A549 (cell line): ENCODE measurements around the gene TMEM238L. TPM values are rescaled to one million over a fixed set of nuclear protein-coding genes. Genes with fewer than 3 reads are reported as not detected.

Experiments
- ATAC-seq, 2 experiments: fragments of 200-7000 bp in 1 of 2; fragments of >200 bp in 1 of 2; cut with Nextera tagmentation in 1 of 2; cut with Tn5 transposase in 1 of 2; 3 replicates each; pipeline versions ENCODE4 v1.8.0 to v1.9.1; 2018 to 2020; ENCODE audit warnings: mild to moderate bottlenecking in 1 of 2, moderate library complexity in 1 of 2
- CTCF ChIA-PET: fragments of 300-600 bp; sonication (Branson Sonifier 250); formaldehyde crosslinking; extraction: SDS; loops from one replicate; lab custom pipeline; 2021; ENCODE audit warnings: antibody characterized with exemption, inconsistent platforms; lab: Yijun Ruan, JAX
- POLR2A ChIA-PET: fragments of 350-600 bp; formaldehyde crosslinking; extraction: SDS; loops from one replicate; lab custom pipeline; 2021; ENCODE audit warnings: antibody characterized with exemption, inconsistent platforms; lab: Yijun Ruan, JAX
- DNase-seq, 2 experiments: peaks; one replicate each; pipeline versions ENCODE4 v3.0.0 to v3.0.0-alpha.2; 2011 to 2016; ENCODE audit warnings: low read depth in 1 of 2, low spot score in 1 of 2
- FAIRE-seq: peaks from 2 replicates; lab custom pipeline; 2011; peaks lifted over from hg19 to GRCh38; lab: Jason Lieb, UNC
- H3K27ac ChIP-seq, 2 experiments: fragments of >200 bp; sonication (Bioruptor Twin); formaldehyde crosslinking; 3 replicates each; pipeline ENCODE4 v1.5.1; 2016 to 2017
- H3K4me1 ChIP-seq: fragments of >200 bp; sonication (Bioruptor Twin); formaldehyde crosslinking; 3 replicates; pipeline ENCODE4 v1.6.1; 2016
- H3K4me2 ChIP-seq: fragments of >200 bp; sonication (Bioruptor Twin); formaldehyde crosslinking; 3 replicates; pipeline ENCODE4 v1.6.1; 2016
- H3K4me3 ChIP-seq: fragments of >200 bp; sonication (Bioruptor Twin); formaldehyde crosslinking; 3 replicates; pipeline ENCODE4 v1.5.1; 2016
- H3K9me3 ChIP-seq: fragments of >200 bp; sonication (Bioruptor Twin); formaldehyde crosslinking; 3 replicates; pipeline ENCODE4 v1.6.1; 2016
- CEBPB ChIP-seq, 2 experiments: fragments of >200 bp in 1 of 2; sonication (Bioruptor Twin) in 1 of 2; formaldehyde crosslinking in 1 of 2; IDR thresholded peaks; 2 replicates each; pipeline ENCODE4 v1.6.1; 2012 to 2016
- FOSL2 ChIP-seq, 2 experiments: fragments of 450-650 bp in 1 of 2; fragments of >200 bp in 1 of 2; sonication (Bioruptor Twin) in 1 of 2; formaldehyde crosslinking; IDR thresholded peaks; 2 replicates each; pipeline versions ENCODE4 v1.5.0 to v1.6.1; 2016 to 2020; ENCODE audit warnings: mild to moderate bottlenecking in 1 of 2, moderate library complexity in 1 of 2
- GATA3 ChIP-seq: IDR thresholded peaks from 2 replicates; pipeline ENCODE4 v1.6.1; 2012; ENCODE audit warnings: borderline replicate concordance
- HES2 ChIP-seq: fragments of >200 bp; sonication (Bioruptor Twin); formaldehyde crosslinking; IDR thresholded peaks from 2 replicates; pipeline ENCODE4 v1.6.1; 2016
- HMGXB4 ChIP-seq: fragments of 250-450 bp; sonication (Bioruptor Pico); IDR thresholded peaks from 2 replicates; pipeline ENCODE4 v1.5.0; 2021; ENCODE audit warnings: mild to moderate bottlenecking, moderate library complexity, borderline replicate concordance
- HOXA7 ChIP-seq: fragments of 250-450 bp; sonication (Bioruptor Pico); IDR thresholded peaks from 2 replicates; pipeline ENCODE4 v1.5.0; 2020; ENCODE audit warnings: mild to moderate bottlenecking, moderate library complexity
- HOXB13 ChIP-seq: fragments of 250-450 bp; sonication (Bioruptor Pico); IDR thresholded peaks from 2 replicates; pipeline ENCODE4 v1.5.0; 2020; ENCODE audit warnings: low read depth, mild to moderate bottlenecking, moderate library complexity
- JUN ChIP-seq, 2 experiments: fragments of >200 bp; sonication (Bioruptor Twin); formaldehyde crosslinking; IDR thresholded peaks; 2 replicates in 1 of 2; 3 replicates in 1 of 2; pipeline ENCODE4 v1.6.1; 2016 to 2017
- KDM5A ChIP-seq: fragments of 200-600 bp; sonication (generic); IDR thresholded peaks from 2 replicates; pipeline ENCODE4 v1.6.1; 2016; ENCODE audit warnings: antibody characterized with exemption, mild to moderate bottlenecking
- MAFK ChIP-seq: fragments of 450-650 bp; IDR thresholded peaks from 2 replicates; pipeline ENCODE4 v1.6.1; 2014; ENCODE audit not compliant: partially characterized antibody
- MAX ChIP-seq: IDR thresholded peaks from 2 replicates; pipeline ENCODE4 v1.6.1; 2012
- NPAS2 ChIP-seq: fragments of 250-450 bp; sonication (Bioruptor Pico); IDR thresholded peaks from 2 replicates; pipeline ENCODE4 v1.8.0; 2022; ENCODE audit warnings: mild to moderate bottlenecking, moderate library complexity, borderline replicate concordance
- NR3C1 ChIP-seq: fragments of >200 bp; sonication (Bioruptor Twin); formaldehyde crosslinking; IDR thresholded peaks from 3 replicates; pipeline ENCODE4 v1.6.1; 2017
- RCOR1 ChIP-seq: fragments of 150-350 bp; IDR thresholded peaks from 2 replicates; pipeline ENCODE4 v1.6.1; 2014; ENCODE audit warnings: antibody characterized with exemption, low read length, low read depth
- REST ChIP-seq: fragments of 200-600 bp; sonication (generic); IDR thresholded peaks from 2 replicates; pipeline ENCODE4 v1.6.1; 2016; ENCODE audit warnings: antibody characterized with exemption, mild to moderate bottlenecking, moderate library complexity
- SREBF2 ChIP-seq: fragments of 450-650 bp; IDR thresholded peaks from 2 replicates; pipeline ENCODE4 v1.6.1; 2014; ENCODE audit warnings: mild to moderate bottlenecking, moderate library complexity
- WGBS: methylation state at CpG from one replicate; pipeline ENCODE4 v1.1.6; 2017; ENCODE audit errors: missing lambda C conversion rate; 5-methylcytosine and 5-hydroxymethylcytosine counted together
- polyA plus RNA-seq, 4 experiments: library from polyadenylated mRNA; depleted of rRNA in 3 of 4; stranded (reverse); fragments of >200 nt; fragmentation: RNase III in 1 of 4; extraction: RNeasy Plus Mini Kit Qiagen cat#74134 plus additional on column Dnase treatment in 1 of 4; gene quantifications; 2 replicates in 3 of 4; 3 replicates in 1 of 4; pipeline ENCODE4 v1.2.3, GENCODE V29; 2011 to 2017
- TF ChIP-seq, protein P1 (sequence below): fragments of >200 bp; sonication (Bioruptor Twin); formaldehyde crosslinking; IDR thresholded peaks from 3 replicates; pipeline ENCODE4 v1.5.1; 2016

The TMEM238L gene
- polyA plus RNA-seq, 2 of the 4 experiments (the other 2 are of a cell fraction): not detected

- WGBS: 25% methylated on average over 5 of the region's 5 CpGs
- DNase-seq (no peak), FAIRE-seq (no peak), ATAC-seq (no peak)
- ChIA-PET CTCF (interaction anchor here (1.7 kb wide), 2 partner anchors 29 to 30 kb away, joined by 4 to 6 read pairs; no protein-coding TSS in a partner anchor), POLR2A (no interaction called here)
- Histone ChIP-seq H3K9me3 (no peaks in the 10 kb centered on the region), H3K4me3 (no peak overlapping the region), H3K27ac (no peak overlapping the region), H3K4me1 (no peaks in the 10 kb centered on the region), H3K4me2 (no peak overlapping the region)
- TF ChIP-seq HMGXB4 (CRISPR knock-in tag): no peak
Measured at GRCh38 chr17:10815319-10815718, 11.4 kb upstream of the TMEM238L start.

GRCh38 chr17:10814075-10814474 lies 10.2 kb upstream of the TMEM238L start:
- WGBS: 6% methylated on average over 1 of the region's 1 CpG
- Histone ChIP-seq H3K4me3 (no peak overlapping the region), H3K4me2 (no peak overlapping the region), H3K4me1 (no peaks in the 10 kb centered on the region), H3K27ac (no peak overlapping the region), H3K9me3 (no peaks in the 10 kb centered on the region)
- no peak for DNase-seq
- TF ChIP-seq SREBF2: no peak
- TF ChIP-seq HES2: no peak
- TF ChIP-seq KDM5A: no peak
- TF ChIP-seq NPAS2 (CRISPR knock-in tag): no peak
- no peak for TF ChIP-seq HOXB13 (CRISPR knock-in tag)
- no peak for TF ChIP-seq MAX
- ChIA-PET POLR2A (no interaction called here), CTCF (interaction anchor here (0.5 to 1.7 kb wide), 4 partner anchors 10 to 685 kb away, joined by 3 to 6 read pairs (median 3); partner anchors contain the start of gene TMEM238L)
- no peak for FAIRE-seq
- ATAC-seq: no peak

GRCh38 chr17:10812674-10813073 lies 8.8 kb upstream of the TMEM238L start:
- ATAC-seq: no peak
- ChIA-PET POLR2A (no interaction called here), CTCF (interaction anchor here (0.6 to 1.2 kb wide), 4 partner anchors 9 to 66 kb away, joined by 3 read pairs; no protein-coding TSS in a partner anchor)
- Histone ChIP-seq H3K4me3 (no peak overlapping the region), H3K4me2 (no peak overlapping the region), H3K9me3 (no peaks in the 10 kb centered on the region), H3K27ac (no peak overlapping the region), H3K4me1 (no peaks in the 10 kb centered on the region)
- 60% methylated on average over 5 of the region's 5 CpGs for WGBS
- TF ChIP-seq MAFK (no peak), RCOR1 (no peak), HOXA7 (CRISPR knock-in tag) (no peak), REST (no peak), JUN (IDR thresholded peaks at IDR 0.05) (no peak)
- no peak for DNase-seq
- no peak for FAIRE-seq

DNA sequence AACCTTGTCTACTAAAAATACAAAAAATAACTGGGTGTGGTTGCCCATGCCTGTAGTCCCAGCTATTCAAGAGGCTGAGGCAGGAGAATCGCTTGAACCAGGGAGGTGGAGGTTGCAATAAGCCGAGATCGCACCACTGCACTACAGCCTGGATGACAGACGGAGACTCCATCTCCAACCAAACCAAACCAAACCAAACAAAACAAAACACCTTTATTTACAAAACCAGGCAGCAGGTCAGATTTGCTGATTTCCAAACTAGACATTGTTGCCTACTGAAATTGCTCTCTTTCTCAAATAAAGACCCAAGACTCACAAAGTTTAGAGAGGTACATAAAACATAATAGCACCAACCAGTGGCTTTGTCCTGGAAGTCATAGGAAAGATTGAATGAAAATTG lies 5.7 kb upstream of the TMEM238L start:
- CTCF ChIA-PET: interaction anchor here (0.9 to 2.3 kb wide), 2 partner anchors 19 to 35 kb away, joined by 3 to 5 read pairs; no protein-coding TSS in a partner anchor
- WGBS: 50% methylated on average over 4 of the region's 4 CpGs
- TF ChIP-seq FOSL2 (IDR thresholded peaks at IDR 0.05) (no peak), FOSL2 (CRISPR knock-in tag; IDR thresholded peaks at IDR 0.05) (no peak), NPAS2 (CRISPR knock-in tag) (no peak), NR3C1 (no peak), CEBPB (IDR thresholded peaks at IDR 0.05) (no peak), MAX (no peak), GATA3 (no peak), SREBF2 (no peak)
- TF ChIP-seq, protein P1, sequence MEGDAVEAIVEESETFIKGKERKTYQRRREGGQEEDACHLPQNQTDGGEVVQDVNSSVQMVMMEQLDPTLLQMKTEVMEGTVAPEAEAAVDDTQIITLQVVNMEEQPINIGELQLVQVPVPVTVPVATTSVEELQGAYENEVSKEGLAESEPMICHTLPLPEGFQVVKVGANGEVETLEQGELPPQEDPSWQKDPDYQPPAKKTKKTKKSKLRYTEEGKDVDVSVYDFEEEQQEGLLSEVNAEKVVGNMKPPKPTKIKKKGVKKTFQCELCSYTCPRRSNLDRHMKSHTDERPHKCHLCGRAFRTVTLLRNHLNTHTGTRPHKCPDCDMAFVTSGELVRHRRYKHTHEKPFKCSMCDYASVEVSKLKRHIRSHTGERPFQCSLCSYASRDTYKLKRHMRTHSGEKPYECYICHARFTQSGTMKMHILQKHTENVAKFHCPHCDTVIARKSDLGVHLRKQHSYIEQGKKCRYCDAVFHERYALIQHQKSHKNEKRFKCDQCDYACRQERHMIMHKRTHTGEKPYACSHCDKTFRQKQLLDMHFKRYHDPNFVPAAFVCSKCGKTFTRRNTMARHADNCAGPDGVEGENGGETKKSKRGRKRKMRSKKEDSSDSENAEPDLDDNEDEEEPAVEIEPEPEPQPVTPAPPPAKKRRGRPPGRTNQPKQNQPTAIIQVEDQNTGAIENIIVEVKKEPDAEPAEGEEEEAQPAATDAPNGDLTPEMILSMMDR: no peak
- H3K4me3 ChIP-seq: no peak overlapping the region
- H3K4me2 ChIP-seq: no peak overlapping the region
- POLR2A ChIA-PET: no interaction called here
- no peak overlapping the region for H3K27ac ChIP-seq
- H3K9me3 ChIP-seq: no peaks in the 10 kb centered on the region
- FAIRE-seq: peak; percentile 7
- no peaks in the 10 kb centered on the region for H3K4me1 ChIP-seq
- no peak for DNase-seq
- ATAC-seq: no peak
